Suppressor macrophage treated with lipopolysaccharide for 4 hours (primary cell): ENCODE data around the gene HHIPL1.

Experiments used
- DNase-seq: peaks from one replicate; pipeline ENCODE4 v3.0.0-alpha.2; 2020

Gene HHIPL1

GRCh38 chr14:99677231-99678140 is 32.6 kb downstream of the HHIPL1 start:
- DNase-seq, result no peak

- DNase-seq, result no peak
Measured at GRCh38 chr14:99678198-99678597, 33.3 kb downstream of the HHIPL1 start.

- no peak for DNase-seq
Measured at GRCh38 chr14:99679111-99679510, 34.2 kb downstream of the HHIPL1 start.

- DNase-seq, result no peak
Measured at GRCh38 chr14:99679543-99679942, 34.6 kb downstream of the HHIPL1 start.

- no peak for DNase-seq
Measured at GRCh38 chr14:99679996-99680395, 35.1 kb downstream of the HHIPL1 start.

GRCh38 chr14:99681101-99681831 is 36.3 kb downstream of the HHIPL1 start:
- DNase-seq, result no peak

- DNase-seq, result no peak
Measured at GRCh38 chr14:99681832-99682148, 36.9 kb downstream of the HHIPL1 start.

- peak; percentile 75 for DNase-seq
Measured at GRCh38 chr14:99682809-99683618, 38.1 kb downstream of the HHIPL1 start.

- DNase-seq, result peak; percentile 99
Measured at GRCh38 chr14:99683619-99684409, 38.9 kb downstream of the HHIPL1 start, which contains the start of gene CYP46A1. Gene CYP46A1, plus strand, starts transcription at chr14:99684298. Its CDS starts 120 bp downstream, at chr14:99684418.

GRCh38 chr14:99684410-99684934 is 39.5 kb downstream of the HHIPL1 start:
- DNase-seq, result no peak

- no peak for DNase-seq
Measured at GRCh38 chr14:99685151-99685591, 40.2 kb downstream of the HHIPL1 start.

- DNase-seq, result no peak
Measured at GRCh38 chr14:99685596-99685995, 40.7 kb downstream of the HHIPL1 start.

GRCh38 chr14:99686557-99687283 is 41.8 kb downstream of the HHIPL1 start:
- DNase-seq, result no peak

GRCh38 chr14:99687284-99688209 is 42.6 kb downstream of the HHIPL1 start:
- no peak for DNase-seq

GRCh38 chr14:99688210-99688581 is 43.3 kb downstream of the HHIPL1 start:
- no peak for DNase-seq

- DNase-seq, result no peak
Measured at GRCh38 chr14:99688629-99689028, 43.7 kb downstream of the HHIPL1 start.

GRCh38 chr14:99689266-99690236 is 44.6 kb downstream of the HHIPL1 start:
- DNase-seq, result no peak

- DNase-seq, result no peak
Measured at GRCh38 chr14:99690636-99691035, 45.7 kb downstream of the HHIPL1 start.
